ENCODE measurements around the gene GRID1.

- TF ChIP-seq EZH2phosphoT487 (IDR thresholded peaks at IDR 0.05; ENCODE audit: insufficient read depth, low read depth): no peak
- no peak for TF ChIP-seq EZH2 (IDR thresholded peaks at IDR 0.05; ENCODE audit: insufficient read depth, poor library complexity, severe bottlenecking)
Measured at GRCh38 chr10:86347856-86348255, 18.7 kb downstream of the GRID1 start.
